ENCODE results near the gene CPXCR1.
"Not testable (repeated sequence)": the region's sequence is repeated elsewhere in the genome, so short reads cannot be mapped to it uniquely, and the experiment has no call there.

- not testable (repeated sequence) for TF ChIP-seq EZH2phosphoT487 (IDR thresholded peaks at IDR 0.05; ENCODE audit: borderline replicate concordance, low read depth); PBX3 (IDR thresholded peaks at IDR 0.05); TAF1 (IDR thresholded peaks at IDR 0.05; ENCODE audit: borderline replicate concordance, low read depth, low read length); MEF2A (IDR thresholded peaks at IDR 0.05; ENCODE audit: borderline replicate concordance, low read depth); CTCF (IDR thresholded peaks at IDR 0.05); POLR2AphosphoS5 (IDR thresholded peaks at IDR 0.05; ENCODE audit: low read depth, low read length)
Measured at GRCh38 chrX:88746215-88746614, 810 bp upstream of the CPXCR1 start.

Measured in SK-N-SH (cell line).